H1 (cell line): Measurements from ENCODE around the gene SSTR5.

Experiments
- CBX8 ChIP-seq: fragments of 300-800, 300-1000 bp; sonication (generic); IDR thresholded peaks from 2 replicates; pipeline ENCODE4 v1.7.1; 2016; ENCODE audit warnings: low read depth, low read length, borderline replicate concordance
- CREB1 ChIP-seq: IDR thresholded peaks from 2 replicates; pipeline ENCODE4 v1.6.1; 2012; ENCODE audit warnings: inconsistent platforms
- CTCF ChIP-seq, 3 experiments: IDR thresholded peaks; 1 replicate in 2 of 3; 2 replicates in 1 of 3; pipeline versions ENCODE4 v1.5.1 to v1.6.1; 2011; ENCODE audit warnings: low read length in 3 of 3, mild to moderate bottlenecking in 3 of 3, inconsistent platforms in 2 of 3, low read depth in 1 of 3, moderate library complexity in 1 of 3; ENCODE audit not compliant: insufficient read depth in 1 of 3; ENCODE audit errors: control extremely low read depth in 1 of 3
- GTF2F1 ChIP-seq: IDR thresholded peaks from 2 replicates; pipeline ENCODE4 v1.6.1; 2012; ENCODE audit warnings: low read depth, low read length, improper control_type of control experiment, borderline replicate concordance
- POLR2A ChIP-seq, 2 experiments: IDR thresholded peaks; 1 replicate in 1 of 2; 2 replicates in 1 of 2; pipeline ENCODE4 v1.6.1; 2011; ENCODE audit warnings: low read depth in 2 of 2, low read length in 2 of 2, mild to moderate bottlenecking in 2 of 2; ENCODE audit errors: control extremely low read depth in 1 of 2
- RAD21 ChIP-seq, 2 experiments: IDR thresholded peaks in 1 of 2; conservative IDR thresholded peaks in 1 of 2; 2 replicates each; pipeline ENCODE4 v1.6.1; 2011; ENCODE audit warnings: low read depth in 2 of 2, low read length in 2 of 2, improper control_type of control experiment in 1 of 2, inconsistent platforms in 1 of 2, mild to moderate bottlenecking in 1 of 2, moderate library complexity in 1 of 2
- TEAD4 ChIP-seq: IDR thresholded peaks from 2 replicates; pipeline ENCODE4 v1.6.1; 2012; ENCODE audit warnings: low read depth, low read length, inconsistent platforms, mixed read lengths
- TF ChIP-seq, protein P1 (sequence below): IDR thresholded peaks from 2 replicates; pipeline ENCODE4 v1.6.1; 2012; ENCODE audit warnings: inconsistent platforms

DNA sequence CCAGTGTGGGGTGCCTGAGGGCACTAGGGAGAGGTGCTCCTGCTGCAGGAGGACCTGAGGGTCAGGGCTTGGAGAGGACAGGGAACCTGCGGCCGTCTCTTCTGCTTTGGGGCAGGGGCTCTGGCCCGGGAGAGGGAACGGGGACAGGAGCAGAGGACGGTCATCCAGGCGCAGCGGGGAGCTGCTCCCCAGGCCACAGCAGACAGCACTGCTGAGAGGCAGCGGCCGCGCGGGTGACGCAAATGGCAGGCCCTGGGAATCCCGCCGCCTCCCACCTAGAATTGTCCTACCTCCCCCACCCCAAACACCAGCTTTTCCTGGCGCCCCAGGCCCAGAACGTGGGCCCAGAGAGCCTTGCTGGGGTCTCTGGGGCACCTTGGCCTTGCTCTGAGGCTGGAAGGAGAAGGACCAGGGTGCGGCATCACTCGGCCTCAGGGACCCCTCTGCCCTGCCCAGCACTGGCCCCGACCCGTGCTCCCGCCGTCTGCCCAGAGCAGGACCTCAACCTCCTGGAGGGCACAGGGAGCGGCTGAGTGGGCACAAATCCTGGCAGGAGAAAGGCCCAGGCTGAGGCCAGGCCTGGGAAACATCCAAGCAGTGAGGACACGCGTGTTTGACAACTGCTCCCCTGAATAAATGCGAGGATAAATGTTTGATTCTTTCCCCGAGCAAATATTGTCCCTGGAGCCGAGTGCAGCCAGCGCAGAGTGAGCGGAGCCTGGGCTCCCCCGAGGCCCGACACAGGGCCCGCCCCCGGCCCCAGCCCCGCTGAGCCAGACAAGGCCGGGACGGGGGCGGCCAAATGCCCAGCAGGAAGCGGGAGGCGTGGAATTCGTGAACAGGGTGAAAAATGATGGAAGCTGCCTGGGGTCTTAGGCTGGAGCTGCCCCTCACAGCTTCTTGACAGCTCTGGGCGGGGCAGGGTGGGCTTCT, 8.5 kb downstream of the SSTR5 start:
- TF ChIP-seq CTCF (IDR thresholded peaks at IDR 0.05; ENCODE audit: control extremely low read depth in 1 of 3, insufficient read depth in 1 of 3, low read depth in 1 of 3, low read length in 3 of 3), result no peak
- no peak for TF ChIP-seq CBX8
- no peak for TF ChIP-seq RAD21 (IDR thresholded peaks at IDR 0.05 in 1 of 2, conservative IDR thresholded peaks at IDR 0.05 in 1 of 2; ENCODE audit: low read depth in 2 of 2, low read length in 2 of 2)
- TF ChIP-seq, protein P1, sequence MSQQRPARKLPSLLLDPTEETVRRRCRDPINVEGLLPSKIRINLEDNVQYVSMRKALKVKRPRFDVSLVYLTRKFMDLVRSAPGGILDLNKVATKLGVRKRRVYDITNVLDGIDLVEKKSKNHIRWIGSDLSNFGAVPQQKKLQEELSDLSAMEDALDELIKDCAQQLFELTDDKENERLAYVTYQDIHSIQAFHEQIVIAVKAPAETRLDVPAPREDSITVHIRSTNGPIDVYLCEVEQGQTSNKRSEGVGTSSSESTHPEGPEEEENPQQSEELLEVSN, result no peak
- TF ChIP-seq POLR2A (IDR thresholded peaks at IDR 0.05; ENCODE audit: control extremely low read depth in 1 of 2, low read depth in 2 of 2, low read length in 2 of 2), result no peak
- TF ChIP-seq TEAD4, result no peak
- TF ChIP-seq CREB1, result no peak
- TF ChIP-seq GTF2F1, result no peak
